SK-N-SH (cell line): ENCODE measurements around the gene ZBTB7A.

ENCODE experiments used
- ELF1 ChIP-seq: IDR thresholded peaks from 2 replicates; pipeline ENCODE4 v1.4.0; 2012
- FOXM1 ChIP-seq: IDR thresholded peaks from 2 replicates; pipeline ENCODE4 v1.4.0; 2012; ENCODE audit warnings: low read depth, mild to moderate bottlenecking
- POLR2AphosphoS5 ChIP-seq: IDR thresholded peaks from 2 replicates; pipeline ENCODE4 v1.6.1; 2012; ENCODE audit warnings: low read depth, low read length
- TCF12 ChIP-seq: IDR thresholded peaks from 2 replicates; pipeline ENCODE4 v1.4.0; 2012
- TF ChIP-seq, protein P1 (sequence below): fragments of 200-600 bp; sonication (generic); IDR thresholded peaks from 2 replicates; pipeline ENCODE4 v1.6.1; 2017; ENCODE audit warnings: antibody characterized with exemption, mild to moderate bottlenecking, moderate library complexity
- TF ChIP-seq, protein P2 (sequence below): IDR thresholded peaks from 2 replicates; pipeline ENCODE4 v1.6.1; 2012; ENCODE audit warnings: mild to moderate bottlenecking, low read depth, low read length, moderate library complexity

DNA sequence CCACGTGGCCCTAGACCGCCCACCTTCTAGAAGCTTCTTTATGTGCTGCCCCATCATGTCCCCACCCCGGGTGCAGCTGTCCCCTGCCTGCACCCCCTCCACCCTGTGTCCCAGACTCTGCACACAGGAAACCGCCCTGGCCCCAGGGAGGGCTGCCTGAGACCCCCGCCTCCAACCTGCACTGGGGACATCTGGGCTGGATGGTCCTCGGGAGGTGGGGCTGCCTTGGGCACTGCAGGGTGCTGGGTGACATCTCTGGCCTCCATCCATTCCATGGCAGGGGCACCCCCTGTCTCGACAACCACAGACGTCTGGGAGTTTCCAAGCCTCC is 17.8 kb upstream of the ZBTB7A start:
- TF ChIP-seq, protein P1, sequence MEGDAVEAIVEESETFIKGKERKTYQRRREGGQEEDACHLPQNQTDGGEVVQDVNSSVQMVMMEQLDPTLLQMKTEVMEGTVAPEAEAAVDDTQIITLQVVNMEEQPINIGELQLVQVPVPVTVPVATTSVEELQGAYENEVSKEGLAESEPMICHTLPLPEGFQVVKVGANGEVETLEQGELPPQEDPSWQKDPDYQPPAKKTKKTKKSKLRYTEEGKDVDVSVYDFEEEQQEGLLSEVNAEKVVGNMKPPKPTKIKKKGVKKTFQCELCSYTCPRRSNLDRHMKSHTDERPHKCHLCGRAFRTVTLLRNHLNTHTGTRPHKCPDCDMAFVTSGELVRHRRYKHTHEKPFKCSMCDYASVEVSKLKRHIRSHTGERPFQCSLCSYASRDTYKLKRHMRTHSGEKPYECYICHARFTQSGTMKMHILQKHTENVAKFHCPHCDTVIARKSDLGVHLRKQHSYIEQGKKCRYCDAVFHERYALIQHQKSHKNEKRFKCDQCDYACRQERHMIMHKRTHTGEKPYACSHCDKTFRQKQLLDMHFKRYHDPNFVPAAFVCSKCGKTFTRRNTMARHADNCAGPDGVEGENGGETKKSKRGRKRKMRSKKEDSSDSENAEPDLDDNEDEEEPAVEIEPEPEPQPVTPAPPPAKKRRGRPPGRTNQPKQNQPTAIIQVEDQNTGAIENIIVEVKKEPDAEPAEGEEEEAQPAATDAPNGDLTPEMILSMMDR: no peak
- TF ChIP-seq POLR2AphosphoS5 (no peak), TCF12 (no peak), ELF1 (no peak), FOXM1 (no peak)
- TF ChIP-seq, protein P2, sequence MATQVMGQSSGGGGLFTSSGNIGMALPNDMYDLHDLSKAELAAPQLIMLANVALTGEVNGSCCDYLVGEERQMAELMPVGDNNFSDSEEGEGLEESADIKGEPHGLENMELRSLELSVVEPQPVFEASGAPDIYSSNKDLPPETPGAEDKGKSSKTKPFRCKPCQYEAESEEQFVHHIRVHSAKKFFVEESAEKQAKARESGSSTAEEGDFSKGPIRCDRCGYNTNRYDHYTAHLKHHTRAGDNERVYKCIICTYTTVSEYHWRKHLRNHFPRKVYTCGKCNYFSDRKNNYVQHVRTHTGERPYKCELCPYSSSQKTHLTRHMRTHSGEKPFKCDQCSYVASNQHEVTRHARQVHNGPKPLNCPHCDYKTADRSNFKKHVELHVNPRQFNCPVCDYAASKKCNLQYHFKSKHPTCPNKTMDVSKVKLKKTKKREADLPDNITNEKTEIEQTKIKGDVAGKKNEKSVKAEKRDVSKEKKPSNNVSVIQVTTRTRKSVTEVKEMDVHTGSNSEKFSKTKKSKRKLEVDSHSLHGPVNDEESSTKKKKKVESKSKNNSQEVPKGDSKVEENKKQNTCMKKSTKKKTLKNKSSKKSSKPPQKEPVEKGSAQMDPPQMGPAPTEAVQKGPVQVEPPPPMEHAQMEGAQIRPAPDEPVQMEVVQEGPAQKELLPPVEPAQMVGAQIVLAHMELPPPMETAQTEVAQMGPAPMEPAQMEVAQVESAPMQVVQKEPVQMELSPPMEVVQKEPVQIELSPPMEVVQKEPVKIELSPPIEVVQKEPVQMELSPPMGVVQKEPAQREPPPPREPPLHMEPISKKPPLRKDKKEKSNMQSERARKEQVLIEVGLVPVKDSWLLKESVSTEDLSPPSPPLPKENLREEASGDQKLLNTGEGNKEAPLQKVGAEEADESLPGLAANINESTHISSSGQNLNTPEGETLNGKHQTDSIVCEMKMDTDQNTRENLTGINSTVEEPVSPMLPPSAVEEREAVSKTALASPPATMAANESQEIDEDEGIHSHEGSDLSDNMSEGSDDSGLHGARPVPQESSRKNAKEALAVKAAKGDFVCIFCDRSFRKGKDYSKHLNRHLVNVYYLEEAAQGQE: no peak
